Erythroblast (primary cell): ENCODE results near the gene NTN1.
A peak's percentile ranks its signal among the peaks of the same experiment; 100 is the strongest.

Experiments used
- DNase-seq, 2 experiments: peaks; one replicate each; lab custom pipeline; 2025; lab: John Stamatoyannopoulos, UW
- GATA1 ChIP-seq: IDR thresholded peaks from 2 replicates; pipeline ENCODE4 v1.6.1; 2011; ENCODE audit warnings: low read depth, mild to moderate bottlenecking, control low read depth, low read length, moderate library complexity
- POLR2A ChIP-seq: IDR thresholded peaks from 2 replicates; pipeline ENCODE4 v1.6.1; 2011; ENCODE audit warnings: mild to moderate bottlenecking, low read length

Gene NTN1

DNA sequence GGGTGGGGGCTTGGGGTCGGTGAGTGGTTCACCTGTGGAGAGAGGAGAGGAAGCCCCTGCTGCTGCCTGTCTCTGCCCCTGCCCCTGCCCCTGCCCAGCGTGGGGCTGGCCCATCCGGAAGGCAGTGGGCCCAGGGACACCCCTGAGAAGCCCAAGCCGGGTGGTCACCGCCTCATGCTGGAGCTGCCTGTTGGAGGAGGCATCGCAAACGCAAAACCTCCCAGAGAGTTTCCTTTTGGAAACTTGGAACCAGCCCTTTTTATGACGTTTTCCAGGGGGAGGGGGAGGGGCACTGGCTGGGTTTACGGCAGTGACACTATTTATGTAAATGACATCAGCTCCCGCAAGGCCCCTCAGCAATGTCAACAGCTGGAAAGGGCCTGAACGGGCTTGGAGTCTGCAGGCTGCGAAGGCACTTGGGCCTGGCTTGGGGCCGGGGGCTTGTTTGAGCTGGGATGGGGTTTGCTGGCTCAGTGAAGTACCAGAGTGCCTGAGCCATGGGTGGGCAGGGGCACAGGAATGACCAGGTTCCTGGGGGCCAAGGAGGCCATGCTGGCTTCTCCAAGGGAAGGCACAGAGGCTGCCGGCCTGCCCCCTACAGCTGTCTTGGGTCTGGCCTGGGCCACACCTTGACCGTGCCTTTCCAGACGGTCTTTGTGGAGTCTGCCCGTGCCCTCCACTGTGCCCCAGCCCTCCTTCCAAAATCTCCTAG is 219.5 kb downstream of the NTN1 start:
- TF ChIP-seq GATA1 (no peak), POLR2A (no peak)
- peak in 1 of 2 experiments; percentile 22 for DNase-seq

DNA sequence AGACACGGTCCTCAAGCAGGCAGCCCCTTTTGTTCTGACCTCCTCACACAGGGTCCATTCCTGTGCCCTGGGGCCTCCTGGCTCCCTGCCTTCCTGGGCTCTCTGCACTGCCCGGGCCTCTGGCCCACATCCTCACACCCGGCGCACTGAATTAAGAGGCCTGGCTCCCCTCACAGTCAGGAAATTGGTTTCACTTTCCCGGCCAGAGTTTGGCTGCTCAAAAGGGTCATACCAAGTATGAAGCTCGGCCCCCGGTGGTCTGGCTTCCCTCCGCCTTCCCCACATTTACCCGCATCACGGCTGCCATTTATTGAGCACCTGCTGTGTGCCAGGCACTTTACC is 220.0 kb downstream of the NTN1 start:
- no peak for DNase-seq
- TF ChIP-seq GATA1 (no peak), POLR2A (no peak)

DNA sequence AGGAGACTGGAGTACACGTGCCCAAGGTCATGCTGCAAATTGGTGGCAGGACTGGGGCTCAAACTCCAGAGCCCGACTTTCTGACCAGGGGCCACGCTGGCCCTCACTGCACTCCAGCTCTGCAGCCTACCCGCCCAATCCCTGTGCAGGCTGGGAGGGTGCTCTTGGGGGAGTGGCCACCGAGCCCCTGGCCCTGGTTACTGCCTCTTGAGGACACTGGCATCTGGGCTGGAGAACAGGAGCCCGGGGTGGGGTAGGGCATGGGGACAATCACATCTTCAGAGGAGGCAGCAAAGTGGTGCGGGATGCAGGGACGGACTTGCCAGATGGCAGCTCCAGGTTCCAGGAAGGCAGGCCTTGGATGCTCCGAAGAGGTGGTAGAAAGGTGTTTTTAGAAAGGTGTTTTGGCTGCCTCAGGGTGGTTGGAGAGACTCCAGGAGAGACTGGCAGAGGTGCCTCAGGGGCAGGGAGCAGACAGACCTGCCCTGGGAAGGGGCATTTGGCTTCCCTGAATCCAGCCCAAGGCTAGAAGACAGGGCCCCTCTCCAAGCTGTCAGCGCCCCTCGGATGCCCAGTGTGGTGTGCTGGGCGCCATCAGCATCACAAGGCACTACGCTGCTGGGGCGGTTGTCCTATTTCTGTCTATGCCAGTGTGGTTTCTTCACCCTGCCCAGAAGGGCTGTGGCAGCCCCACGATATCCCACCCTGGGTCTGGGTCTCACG is 220.6 kb downstream of the NTN1 start:
- no peak for DNase-seq
- no peak for TF ChIP-seq GATA1
- TF ChIP-seq POLR2A = no peak

DNA sequence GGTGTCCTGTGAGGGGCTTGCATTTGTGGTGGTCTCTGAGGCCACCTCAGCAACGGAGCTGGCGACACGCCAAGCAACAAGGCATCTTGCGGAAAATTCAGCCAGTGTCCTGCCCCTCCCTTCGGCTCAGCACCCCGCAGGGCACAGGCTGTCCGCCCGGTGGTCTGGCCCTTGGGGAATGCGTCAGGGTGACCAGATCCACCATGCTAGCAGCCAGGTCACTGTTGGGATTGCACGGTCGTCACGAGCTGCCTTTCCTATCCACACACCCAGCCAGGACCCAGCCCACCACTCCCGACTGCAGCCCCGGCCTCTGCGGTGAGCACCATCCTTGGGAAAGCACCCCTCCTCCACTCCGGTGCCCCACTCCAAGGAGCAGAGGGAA is 221.2 kb downstream of the NTN1 start:
- DNase-seq = no peak
- TF ChIP-seq POLR2A (no peak), GATA1 (no peak)

DNA sequence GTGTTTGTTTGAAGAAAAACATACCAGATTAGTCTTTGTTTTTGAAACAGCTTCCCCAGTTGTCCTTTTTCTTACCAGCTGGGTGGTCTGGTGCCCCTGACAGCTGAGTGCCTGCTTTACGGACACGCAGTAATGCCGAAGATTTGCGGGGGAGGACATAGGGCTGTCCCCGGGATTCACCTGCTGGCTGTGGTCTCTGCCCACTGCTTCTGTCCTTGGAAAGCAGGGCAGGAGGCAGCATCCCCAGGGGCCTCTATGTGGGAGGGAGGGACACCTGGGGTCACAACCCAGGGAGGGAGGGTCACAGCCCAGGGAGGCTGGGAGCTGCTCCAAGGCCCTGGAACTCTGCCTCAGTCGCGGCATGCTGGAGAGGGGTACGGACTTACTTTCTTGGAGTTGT is 221.7 kb downstream of the NTN1 start:
- TF ChIP-seq GATA1 (no peak), POLR2A (no peak)
- DNase-seq = no peak

DNA sequence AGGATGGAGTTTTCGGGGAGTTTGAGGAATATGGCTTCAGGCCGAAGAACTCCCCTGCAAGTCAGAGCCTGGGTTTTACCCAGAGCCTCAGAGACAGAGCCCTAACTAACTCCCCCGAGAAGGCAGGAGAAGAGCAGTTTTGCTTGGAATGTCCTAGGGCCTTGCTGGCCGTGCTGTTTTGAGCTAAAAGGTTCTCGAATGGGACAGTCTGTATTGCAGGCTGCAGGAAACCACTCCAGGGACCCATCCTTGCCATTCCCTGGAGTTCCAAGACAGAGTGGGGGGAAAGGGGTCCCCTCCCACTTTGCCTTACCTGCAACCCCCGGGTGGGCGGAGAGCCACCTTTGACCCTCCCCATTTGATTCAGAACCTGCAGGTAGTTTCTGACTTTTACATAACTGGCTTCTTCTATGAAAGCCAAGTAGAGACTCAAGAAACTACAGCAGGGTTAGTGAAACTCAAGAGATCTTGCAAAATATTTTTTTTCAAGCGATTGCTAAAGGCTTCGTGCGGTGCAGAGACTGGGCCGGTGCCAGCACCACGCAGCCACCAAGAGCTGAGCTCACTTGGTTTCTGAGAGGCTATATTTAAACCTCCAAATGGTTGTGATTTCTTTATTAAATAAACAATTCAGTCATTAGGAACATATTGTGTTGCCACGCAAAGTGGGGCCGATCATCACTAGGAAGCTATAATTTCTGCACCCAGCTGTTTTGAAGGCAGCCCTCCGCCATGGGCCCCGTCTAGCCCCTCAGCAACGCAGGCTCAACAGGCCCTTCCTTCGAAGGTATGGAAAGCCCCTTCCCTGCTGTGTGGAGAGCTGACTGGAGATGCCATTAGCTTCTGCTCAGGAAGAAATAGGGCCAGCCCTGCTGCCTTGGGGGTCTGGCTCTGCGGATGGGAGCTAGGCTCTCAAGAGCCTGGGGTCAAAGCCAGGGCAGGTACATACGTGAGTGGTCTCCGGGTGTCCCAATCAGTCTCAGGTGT is 223.0 kb downstream of the NTN1 start:
- TF ChIP-seq GATA1 = no peak
- no peak for TF ChIP-seq POLR2A
- no peak for DNase-seq

DNA sequence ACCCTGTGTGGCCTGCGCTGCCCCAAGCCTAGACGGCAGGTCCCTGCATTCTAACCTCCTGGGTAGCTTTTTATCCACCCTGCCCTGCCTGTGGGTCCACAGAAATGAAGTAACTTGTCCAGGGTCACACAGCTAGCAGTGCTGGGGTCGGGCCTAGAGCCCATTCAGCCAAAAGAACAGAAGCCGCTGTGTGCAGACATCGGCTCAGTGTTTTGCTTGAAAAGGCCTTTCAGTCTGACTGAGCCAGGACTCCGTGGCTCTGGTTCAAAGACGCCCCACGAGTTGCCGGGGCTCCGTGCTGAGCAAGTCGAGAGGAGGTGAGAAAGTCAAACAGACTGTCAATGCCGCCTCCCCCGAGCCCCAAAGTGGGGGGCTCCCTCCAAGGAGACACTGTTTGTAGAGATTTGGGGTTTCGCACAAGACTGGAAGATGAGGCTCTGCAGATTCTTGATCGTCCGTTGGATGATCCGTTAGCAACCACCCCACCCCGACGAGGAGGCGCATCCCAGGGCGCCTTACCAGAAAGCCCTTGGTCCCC is 226.2 kb downstream of the NTN1 start:
- no peak for DNase-seq
- TF ChIP-seq POLR2A = no peak
- no peak for TF ChIP-seq GATA1

DNA sequence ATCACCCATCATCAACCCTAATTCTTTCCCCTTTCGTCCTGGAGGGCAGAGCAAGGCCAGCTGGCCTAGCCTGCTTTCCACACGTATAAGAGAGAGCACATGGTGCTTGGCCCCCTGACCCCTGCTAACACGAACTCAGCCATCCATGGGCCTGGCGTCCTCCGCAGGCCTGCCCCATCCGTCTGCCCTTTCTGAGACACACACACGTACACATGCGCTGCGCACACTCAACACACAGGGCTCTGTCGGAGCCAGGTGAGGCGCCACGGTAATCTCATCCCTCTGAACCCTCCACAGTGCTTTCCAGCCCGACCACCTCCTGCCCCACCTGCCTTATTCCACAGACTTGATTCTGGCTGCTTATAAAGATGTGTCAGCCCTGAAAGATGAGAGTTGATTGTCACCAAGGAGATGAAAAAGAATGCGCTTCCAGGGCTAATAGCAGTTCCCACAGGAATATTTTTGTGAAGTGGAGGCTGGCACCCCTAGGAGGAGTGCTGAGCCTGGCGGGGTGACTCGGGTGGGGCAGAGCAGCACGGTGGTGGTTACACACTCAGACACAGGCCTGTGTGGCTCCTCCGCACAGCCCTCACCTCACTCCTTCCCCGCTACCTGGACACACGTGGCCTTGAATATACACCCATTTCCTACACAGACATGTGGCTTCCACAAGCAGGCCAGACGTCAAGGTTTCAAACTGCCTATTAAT is 228.1 kb downstream of the NTN1 start:
- DNase-seq = no peak

DNA sequence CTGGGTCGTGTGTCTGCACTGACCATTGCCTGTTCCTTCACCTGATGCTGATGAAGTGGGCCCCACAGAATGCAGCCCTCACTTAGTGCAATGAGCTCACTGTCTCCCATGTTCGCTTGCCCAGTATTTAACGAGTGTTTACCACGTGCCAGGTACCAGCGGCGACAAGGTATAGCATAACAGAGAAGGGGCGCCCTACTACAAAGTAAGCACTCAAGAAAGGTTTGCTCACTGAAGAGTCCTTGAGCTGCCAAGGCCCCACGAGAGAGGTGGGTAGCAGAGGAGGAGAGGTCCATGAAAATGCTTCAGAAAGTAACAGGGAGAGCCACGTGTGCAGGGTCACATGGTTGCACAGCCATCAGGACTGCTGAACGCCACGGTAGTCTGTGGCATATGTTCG is 230.0 kb downstream of the NTN1 start:
- no peak for TF ChIP-seq POLR2A
- no peak for DNase-seq

More for the DNA sequence above, 228.1 kb downstream of the NTN1 start:
- TF ChIP-seq GATA1 (no peak), POLR2A (no peak)

DNA sequence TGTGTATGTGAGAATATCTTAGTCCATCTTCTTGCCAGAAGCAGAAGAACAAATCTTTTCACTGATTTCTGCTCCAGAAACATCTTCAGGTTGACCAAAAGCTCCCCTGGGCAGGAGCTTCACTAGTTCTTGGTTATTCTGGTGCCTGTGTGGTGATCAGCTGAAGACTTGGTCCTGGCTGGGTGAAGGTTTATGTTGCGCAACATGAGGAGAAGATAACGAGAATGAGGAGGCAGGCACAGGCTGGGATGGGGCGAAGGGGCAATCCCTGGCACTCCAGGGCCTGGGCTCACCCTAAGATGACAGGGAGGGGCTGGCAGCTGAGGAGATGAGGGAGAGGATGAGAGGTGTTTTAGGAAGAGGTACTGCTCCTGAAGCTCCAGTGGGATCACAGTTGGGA is 232.0 kb downstream of the NTN1 start:
- no peak for DNase-seq
- no peak for TF ChIP-seq POLR2A
- no peak for TF ChIP-seq GATA1

DNA sequence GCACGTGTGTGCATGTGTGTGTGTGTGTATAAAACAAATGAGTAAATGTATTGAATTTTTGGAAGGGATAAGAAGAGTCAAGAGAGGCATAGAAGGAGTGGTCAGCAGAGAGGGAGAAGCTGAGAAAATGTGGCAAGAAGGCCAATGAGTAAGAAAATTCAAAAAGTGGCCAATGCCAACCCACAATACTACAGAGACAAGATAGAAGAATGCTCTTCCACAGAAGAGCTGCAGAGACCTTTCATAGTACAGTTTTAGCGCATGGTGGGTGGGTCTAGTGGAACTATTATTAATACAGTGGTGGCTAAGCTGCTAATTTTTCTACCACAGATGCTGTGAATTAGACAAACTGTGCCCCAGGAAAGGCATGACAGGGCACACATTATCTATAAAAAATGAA is 233.5 kb downstream of the NTN1 start:
- TF ChIP-seq GATA1 = no peak
- no peak for TF ChIP-seq POLR2A
- DNase-seq = no peak

DNA sequence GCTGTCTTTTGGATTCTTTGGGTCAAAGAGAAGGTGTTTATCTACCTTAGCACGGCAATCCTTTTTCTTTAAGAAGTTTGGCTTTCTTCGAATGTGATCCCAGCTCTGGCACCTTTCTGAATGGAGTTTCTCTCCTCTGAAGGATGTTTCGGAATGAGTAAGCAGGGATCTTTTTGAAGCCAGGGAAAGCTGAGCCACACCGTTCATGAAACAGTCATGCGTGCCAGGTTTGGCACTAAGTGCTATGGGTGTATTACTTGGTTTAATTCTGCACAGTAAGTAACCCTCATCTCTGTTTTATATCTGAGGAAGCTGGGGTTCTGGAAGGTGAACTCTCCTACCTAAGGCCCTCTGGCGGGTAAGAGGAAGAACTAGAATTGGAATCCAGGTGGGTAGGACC is 234.5 kb downstream of the NTN1 start:
- no peak for DNase-seq
- TF ChIP-seq POLR2A (no peak), GATA1 (no peak)

DNA sequence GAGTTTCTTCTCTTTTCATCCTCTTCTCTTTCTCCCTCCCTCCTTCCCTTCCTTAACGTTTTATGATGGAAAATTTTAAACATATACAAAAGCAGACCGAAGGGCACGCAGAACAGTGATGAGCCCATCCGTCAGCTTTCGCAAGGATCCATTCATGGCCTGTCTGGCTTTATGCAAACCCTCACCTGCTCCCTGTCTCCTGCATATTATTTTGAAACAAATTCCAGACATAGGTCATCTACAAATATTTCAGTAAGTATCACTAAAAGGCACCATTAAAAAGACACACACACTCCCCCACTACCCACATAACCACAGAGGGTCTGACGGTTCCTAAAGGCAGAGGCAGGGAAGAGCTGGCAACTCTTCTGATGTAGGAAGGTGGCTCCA is 235.0 kb downstream of the NTN1 start:
- no peak for DNase-seq
- TF ChIP-seq GATA1 (no peak), POLR2A (no peak)
